Measurements from ENCODE around the gene PHC3. TPM values are rescaled to one million over a fixed set of nuclear protein-coding genes. Genes with fewer than 3 reads are reported as not detected.
A peak's percentile ranks its signal among the peaks of the same experiment; 100 is the strongest.

The PHC3 gene
- total RNA-seq, 1 donor from 2014 or later = 13.7 TPM

GRCh38 chr3:170162052-170162451 is 19.5 kb downstream of the PHC3 start:
- H3K4me3 ChIP-seq (ENCODE audit: low read depth, low read length) = no peak overlapping the region
- peak; percentile 37 for DNase-seq (ENCODE audit: low read depth)
- FAIRE-seq = no peak
- H3K27me3 ChIP-seq (ENCODE audit: control insufficient read depth, insufficient read depth, low read length) = no peaks in the 10 kb centered on the region
- peaks cover 1% of the 10 kb centered on the region for H3K36me3 ChIP-seq (ENCODE audit: control insufficient read depth, insufficient read depth, low read length)
- TF ChIP-seq, protein P1, sequence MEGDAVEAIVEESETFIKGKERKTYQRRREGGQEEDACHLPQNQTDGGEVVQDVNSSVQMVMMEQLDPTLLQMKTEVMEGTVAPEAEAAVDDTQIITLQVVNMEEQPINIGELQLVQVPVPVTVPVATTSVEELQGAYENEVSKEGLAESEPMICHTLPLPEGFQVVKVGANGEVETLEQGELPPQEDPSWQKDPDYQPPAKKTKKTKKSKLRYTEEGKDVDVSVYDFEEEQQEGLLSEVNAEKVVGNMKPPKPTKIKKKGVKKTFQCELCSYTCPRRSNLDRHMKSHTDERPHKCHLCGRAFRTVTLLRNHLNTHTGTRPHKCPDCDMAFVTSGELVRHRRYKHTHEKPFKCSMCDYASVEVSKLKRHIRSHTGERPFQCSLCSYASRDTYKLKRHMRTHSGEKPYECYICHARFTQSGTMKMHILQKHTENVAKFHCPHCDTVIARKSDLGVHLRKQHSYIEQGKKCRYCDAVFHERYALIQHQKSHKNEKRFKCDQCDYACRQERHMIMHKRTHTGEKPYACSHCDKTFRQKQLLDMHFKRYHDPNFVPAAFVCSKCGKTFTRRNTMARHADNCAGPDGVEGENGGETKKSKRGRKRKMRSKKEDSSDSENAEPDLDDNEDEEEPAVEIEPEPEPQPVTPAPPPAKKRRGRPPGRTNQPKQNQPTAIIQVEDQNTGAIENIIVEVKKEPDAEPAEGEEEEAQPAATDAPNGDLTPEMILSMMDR (IDR thresholded peaks at IDR 0.05; ENCODE audit: insufficient read depth, low read length, severe bottlenecking) = no peak

- no peak for FAIRE-seq
- no peak for DNase-seq (ENCODE audit: low read depth)
- TF ChIP-seq, protein P1 (IDR thresholded peaks at IDR 0.05; ENCODE audit: insufficient read depth, low read length, severe bottlenecking) = no peak
- peaks cover 1% of the 10 kb centered on the region for H3K36me3 ChIP-seq (ENCODE audit: control insufficient read depth, insufficient read depth, low read length)
- H3K4me3 ChIP-seq (ENCODE audit: low read depth, low read length) = no peak overlapping the region
- H3K27me3 ChIP-seq (ENCODE audit: control insufficient read depth, insufficient read depth, low read length) = no peaks in the 10 kb centered on the region
Observed at GRCh38 chr3:170159933-170160332, 21.6 kb downstream of the PHC3 start.

GRCh38 chr3:170159459-170159858 is 22.1 kb downstream of the PHC3 start:
- DNase-seq (ENCODE audit: low read depth) (no peak), FAIRE-seq (no peak)
- Histone ChIP-seq H3K36me3 (ENCODE audit: control insufficient read depth, insufficient read depth, low read length) (peaks cover 1% of the 10 kb centered on the region), H3K4me3 (ENCODE audit: low read depth, low read length) (no peak overlapping the region), H3K27me3 (ENCODE audit: control insufficient read depth, insufficient read depth, low read length) (no peaks in the 10 kb centered on the region)
- TF ChIP-seq, protein P1 (IDR thresholded peaks at IDR 0.05; ENCODE audit: insufficient read depth, low read length, severe bottlenecking) = no peak

DNA sequence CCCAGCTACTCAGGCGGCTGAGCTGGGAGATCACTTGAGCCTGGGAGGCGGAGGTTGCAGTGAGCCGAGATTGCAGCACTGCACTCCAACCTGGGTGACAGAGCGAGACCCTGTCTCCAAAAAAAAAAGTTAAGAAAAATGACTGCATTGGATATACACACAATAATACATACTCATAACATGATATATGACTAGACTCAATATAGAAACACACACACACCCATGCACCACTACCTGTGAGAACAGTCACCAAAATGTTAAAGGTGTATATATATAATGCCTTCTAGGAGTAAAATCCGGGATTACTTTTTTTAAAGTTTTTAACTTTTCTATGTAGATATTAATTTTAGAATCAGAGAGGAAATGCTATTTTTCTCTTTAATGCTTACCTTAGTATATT is 25.9 kb downstream of the PHC3 start:
- no peaks in the 10 kb centered on the region for H3K27me3 ChIP-seq (ENCODE audit: control insufficient read depth, insufficient read depth, low read length)
- no peak overlapping the region for H3K4me3 ChIP-seq (ENCODE audit: low read depth, low read length)
- DNase-seq (ENCODE audit: low read depth) (no peak), FAIRE-seq (no peak)
- H3K36me3 ChIP-seq (ENCODE audit: control insufficient read depth, insufficient read depth, low read length) = no peaks in the 10 kb centered on the region
- TF ChIP-seq, protein P1 (IDR thresholded peaks at IDR 0.05; ENCODE audit: insufficient read depth, low read length, severe bottlenecking) = no peak

DNA sequence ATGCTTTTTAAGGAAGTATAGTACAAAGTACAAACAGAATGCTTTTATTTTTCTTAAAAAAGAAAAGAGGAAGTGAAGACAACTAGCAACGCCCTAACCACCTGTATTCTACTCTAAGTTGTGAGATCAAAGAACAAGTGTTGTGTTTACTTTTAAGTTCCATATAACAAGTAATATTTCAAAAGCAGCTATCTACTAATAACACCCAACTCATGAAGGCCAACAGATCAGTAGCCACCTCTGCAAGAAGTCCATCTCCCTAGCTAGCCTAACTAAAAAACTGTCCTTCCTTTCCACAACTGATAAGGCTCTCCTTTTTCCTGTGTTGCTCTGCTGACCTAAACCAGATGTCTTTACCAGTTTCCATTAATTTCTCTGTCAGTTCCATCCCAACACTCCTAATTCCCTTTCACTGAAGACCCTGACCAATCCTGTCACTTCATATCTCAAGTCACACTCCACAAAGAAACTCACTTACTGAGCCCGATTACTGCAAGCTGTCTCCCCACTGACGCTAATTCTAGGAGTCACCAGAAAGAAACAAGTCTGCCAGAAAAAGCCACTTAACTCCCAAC is 26.9 kb downstream of the PHC3 start:
- DNase-seq (ENCODE audit: low read depth) = no peak
- H3K4me3 ChIP-seq (ENCODE audit: low read depth, low read length) = no peak overlapping the region
- no peaks in the 10 kb centered on the region for H3K36me3 ChIP-seq (ENCODE audit: control insufficient read depth, insufficient read depth, low read length)
- no peaks in the 10 kb centered on the region for H3K27me3 ChIP-seq (ENCODE audit: control insufficient read depth, insufficient read depth, low read length)
- FAIRE-seq = no peak
- TF ChIP-seq, protein P1 (IDR thresholded peaks at IDR 0.05; ENCODE audit: insufficient read depth, low read length, severe bottlenecking) = no peak

DNA sequence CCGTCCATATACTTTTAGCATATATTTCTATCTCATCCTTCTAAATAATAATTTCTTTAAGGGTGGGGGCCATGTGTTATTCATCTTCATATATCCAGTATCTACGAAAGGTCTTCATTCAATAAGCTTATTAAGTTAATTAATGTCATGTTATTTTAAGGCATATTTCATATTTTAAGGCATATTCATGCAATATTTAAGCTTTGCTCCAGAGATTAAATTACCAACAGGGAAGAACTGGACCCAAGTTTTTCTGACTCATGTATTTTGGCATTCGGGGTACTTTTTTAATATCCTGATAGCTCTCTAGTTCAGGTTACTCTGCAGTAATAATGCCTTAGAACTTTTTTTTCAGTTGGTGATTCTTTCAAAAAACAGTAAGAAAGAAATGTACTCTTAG is 27.4 kb downstream of the PHC3 start:
- Histone ChIP-seq H3K4me3 (ENCODE audit: low read depth, low read length) (no peak overlapping the region), H3K36me3 (ENCODE audit: control insufficient read depth, insufficient read depth, low read length) (peaks cover under 1% of the 10 kb centered on the region)
- no peak for FAIRE-seq

More for the DNA sequence above, 27.4 kb downstream of the PHC3 start:
- TF ChIP-seq, protein P1 (IDR thresholded peaks at IDR 0.05; ENCODE audit: insufficient read depth, low read length, severe bottlenecking) = no peak
- DNase-seq (ENCODE audit: low read depth) = peak; percentile 21
- no peaks in the 10 kb centered on the region for H3K27me3 ChIP-seq (ENCODE audit: control insufficient read depth, insufficient read depth, low read length)

Data from bronchial epithelial cell (primary cell).